Neutrophil (primary cell): Measurements from ENCODE around the gene RAVER1.
A peak's percentile ranks its signal among the peaks of the same experiment; 100 is the strongest.
"Not testable (repeated sequence)": the region's sequence is repeated elsewhere in the genome, so short reads cannot be mapped to it uniquely, and the experiment has no call there.

Experiments used
- H3K27ac ChIP-seq: fragments of 200-600 bp; sonication (generic); 2 replicates; pipeline ENCODE4 v1.5.1; 2016; ENCODE audit warnings: mild to moderate bottlenecking, moderate library complexity
- H3K27me3 ChIP-seq: fragments of 200-600 bp; sonication (generic); 2 replicates; pipeline ENCODE4 v1.6.0; 2016; ENCODE audit warnings: mild to moderate bottlenecking
- H3K36me3 ChIP-seq: fragments of 200-600 bp; sonication (generic); 2 replicates; pipeline ENCODE4 v1.5.1; 2017
- H3K4me1 ChIP-seq, 2 experiments: fragments of 200-600 bp in 1 of 2; sonication (generic) in 1 of 2; 1 replicate in 1 of 2; 2 replicates in 1 of 2; pipeline versions ENCODE4 v1.5.1 to v1.6.1; 2013 to 2016; ENCODE audit warnings: low read depth in 1 of 2, low read length in 1 of 2, mild to moderate bottlenecking in 1 of 2, moderate library complexity in 1 of 2; ENCODE audit not compliant: control insufficient read depth in 1 of 2, insufficient read depth in 1 of 2
- H3K4me3 ChIP-seq, 2 experiments: fragments of 200-600 bp in 1 of 2; sonication (generic) in 1 of 2; 1 replicate in 1 of 2; 2 replicates in 1 of 2; pipeline ENCODE4 v1.5.1; 2013 to 2016; ENCODE audit warnings: low read depth in 1 of 2, low read length in 1 of 2, mild to moderate bottlenecking in 1 of 2, moderate library complexity in 1 of 2
- H3K9me3 ChIP-seq: fragments of 200-600 bp; sonication (generic); 2 replicates; pipeline ENCODE4 v1.5.1; 2016
- CTCF ChIP-seq: fragments of 200-600 bp; sonication (generic); IDR thresholded peaks from 2 replicates; pipeline ENCODE4 v1.5.1; 2016; ENCODE audit warnings: antibody characterized with exemption

Gene RAVER1

DNA sequence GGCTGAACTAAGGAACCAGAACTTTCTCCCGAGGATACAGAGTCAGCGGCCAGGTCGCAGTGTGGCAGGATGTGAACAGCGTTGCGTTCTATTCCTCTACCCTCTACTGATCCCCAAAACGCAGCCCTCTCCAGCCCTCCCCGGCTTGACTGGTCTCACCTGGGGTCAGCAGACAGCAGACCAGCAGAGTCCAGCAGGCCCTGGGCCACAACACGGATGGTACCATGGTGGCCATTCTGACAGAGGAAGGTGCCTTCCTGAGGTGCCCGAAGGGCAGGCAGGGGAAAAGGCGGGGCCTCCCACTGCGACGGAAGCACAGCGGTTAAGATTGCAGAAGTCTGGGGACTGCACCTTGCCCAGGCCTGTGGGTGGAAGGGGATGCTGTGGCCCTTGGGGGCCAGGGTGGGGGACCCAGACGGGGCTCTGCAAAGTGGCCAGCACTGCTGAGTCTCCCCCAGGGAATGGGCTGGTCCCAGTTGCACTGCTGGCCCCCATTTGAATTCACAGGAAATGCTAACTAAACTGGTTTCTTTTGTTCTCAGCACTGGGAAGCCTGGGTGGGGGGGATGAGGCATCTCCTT is 6.1 kb upstream of the RAVER1 start, which contains the start of gene ICAM3:
TSS of gene ICAM3 (minus strand) at position 245 of the 581 bp plus-strand sequence. CDS start at position 235, 10 bp downstream.
- H3K4me3 ChIP-seq: peak within 1 kb of the TSS; percentile 81 to 97

DNA sequence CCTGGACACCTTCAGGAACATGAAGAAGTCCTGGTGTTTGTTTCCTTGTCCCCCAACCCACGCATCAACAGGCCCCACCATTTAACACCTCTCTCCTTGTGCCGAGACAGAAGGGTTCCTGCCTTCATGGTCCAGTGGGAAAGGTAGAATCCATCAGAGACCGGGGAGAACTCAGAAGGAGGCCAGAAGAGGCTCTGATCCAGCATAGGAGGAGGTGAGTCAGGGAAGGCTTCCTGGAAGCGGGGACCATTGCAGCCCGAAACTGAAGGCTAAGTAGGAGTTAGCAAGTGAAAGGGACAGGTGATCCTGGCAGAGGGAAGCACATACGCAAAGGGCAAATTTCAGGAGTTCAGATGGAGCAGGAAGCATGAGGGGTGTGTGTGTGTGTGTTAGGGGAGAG is 5.6 kb upstream of the RAVER1 start:
- peaks cover 56 to 70% of the 10 kb centered on the region in 2 experiments for H3K4me1 ChIP-seq
- peaks cover 39% of the 10 kb centered on the region for H3K36me3 ChIP-seq
- no peaks in the 10 kb centered on the region for H3K27me3 ChIP-seq
- peak overlapping the region; percentile 81 to 97 for H3K4me3 ChIP-seq
- peaks cover 3% of the 10 kb centered on the region for H3K9me3 ChIP-seq
- H3K27ac ChIP-seq: peak overlapping the region; percentile 96
- no peak for TF ChIP-seq CTCF

More for the DNA sequence above, 6.1 kb upstream of the RAVER1 start, which contains the start of gene ICAM3:
- peaks cover 34% of the 10 kb centered on the region for H3K36me3 ChIP-seq
- peak; percentile 25 for TF ChIP-seq CTCF
- no peaks in the 10 kb centered on the region for H3K9me3 ChIP-seq
- peak within 1 kb of the TSS; percentile 96 for H3K27ac ChIP-seq
- H3K4me1 ChIP-seq: peaks cover 55 to 68% of the 10 kb centered on the region in 2 experiments
- no peaks in the 10 kb centered on the region for H3K27me3 ChIP-seq

GRCh38 chr19:10336725-10337124 is 3.4 kb upstream of the RAVER1 start:
- not testable (repeated sequence) for H3K27me3 ChIP-seq, H3K9me3 ChIP-seq
- Histone ChIP-seq H3K4me3 (peak overlapping the region; percentile 5 to 81), H3K27ac (peak overlapping the region; percentile 87), H3K4me1 (peaks cover 72 to 86% of the 10 kb centered on the region in 2 experiments), H3K36me3 (peaks cover 58% of the 10 kb centered on the region)

GRCh38 chr19:10335352-10335985 is 2.1 kb upstream of the RAVER1 start:
- Histone ChIP-seq H3K4me3 (peak overlapping the region in 1 of 2 experiments; percentile 81), H3K9me3 (peaks cover 3% of the 10 kb centered on the region), H3K27me3 (no peaks in the 10 kb centered on the region), H3K4me1 (peaks cover 67 to 83% of the 10 kb centered on the region in 2 experiments), H3K36me3 (peaks cover 62% of the 10 kb centered on the region), H3K27ac (peak overlapping the region; percentile 87)
- TF ChIP-seq CTCF: no peak

GRCh38 chr19:10334588-10335351 is 1.4 kb upstream of the RAVER1 start:
- TF ChIP-seq CTCF: no peak
- Histone ChIP-seq H3K36me3 (peaks cover 69% of the 10 kb centered on the region), H3K9me3 (peaks cover 3% of the 10 kb centered on the region), H3K4me3 (peak overlapping the region in 1 of 2 experiments; percentile 81), H3K27ac (peak overlapping the region; percentile 87), H3K27me3 (no peaks in the 10 kb centered on the region), H3K4me1 (peaks cover 60 to 76% of the 10 kb centered on the region in 2 experiments)
